GM10248 (cell line): ENCODE data around the gene BRINP1.

ENCODE experiments used
- CTCF ChIA-PET: fragments of 300-600 bp; sonication (Branson Sonifier 250); formaldehyde crosslinking; extraction: SDS; loops from one replicate; lab custom pipeline; 2021; ENCODE audit warnings: antibody characterized with exemption; lab: Yijun Ruan, JAX
- POLR2A ChIA-PET: fragments of 350-650 bp; sonication (Branson Sonifier 250); formaldehyde crosslinking; extraction: SDS; loops from one replicate; lab custom pipeline; 2020; ENCODE audit warnings: antibody characterized with exemption; lab: Yijun Ruan, JAX
- DNase-seq: peaks from one replicate; pipeline ENCODE4 v3.0.0; 2012; ENCODE audit errors: extremely low spot score
- TF ChIP-seq, protein P1 (sequence below): IDR thresholded peaks from 2 replicates; pipeline ENCODE4 v1.5.1; 2012; ENCODE audit warnings: mild to moderate bottlenecking, low read depth; ENCODE audit errors: extremely low read depth, missing control alignments, control extremely low read depth

The BRINP1 gene

DNA sequence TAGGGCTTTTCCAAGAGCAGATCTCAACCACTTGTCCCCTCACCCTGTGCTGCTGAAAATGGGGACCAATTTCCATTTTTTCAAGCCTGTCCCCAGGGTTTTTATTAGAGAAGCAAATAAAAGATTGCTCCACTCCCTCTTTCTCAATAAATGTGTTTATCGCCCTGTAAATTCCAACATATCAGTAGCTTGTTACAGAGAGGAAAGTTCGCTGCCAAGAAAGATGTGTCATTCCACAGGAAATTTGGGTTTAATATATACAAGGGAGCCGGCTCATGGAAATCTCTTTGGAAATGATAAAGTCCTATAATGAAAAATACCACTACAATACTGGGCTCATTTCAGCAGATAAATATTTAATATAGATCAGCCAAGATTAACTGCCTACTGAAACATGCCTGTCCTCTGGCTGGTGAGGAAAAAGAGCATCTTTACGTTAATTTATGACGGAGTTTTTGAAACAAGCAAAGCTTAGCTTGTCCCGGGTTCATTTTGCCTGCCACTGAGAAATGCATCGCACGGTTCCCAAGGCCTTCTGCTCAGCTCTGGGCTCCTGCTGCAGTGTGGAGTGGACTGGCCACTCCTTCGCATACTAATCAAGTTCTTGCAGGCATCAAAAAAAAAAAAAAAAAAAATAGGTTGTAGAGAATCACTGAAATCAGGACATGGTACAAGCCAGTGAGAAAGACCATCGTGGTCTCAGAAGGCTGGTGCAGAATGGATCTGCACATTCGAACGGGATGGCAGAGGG is 84.5 kb downstream of the BRINP1 start:
- ChIA-PET POLR2A (no interaction called here), CTCF (no interaction called here)
- DNase-seq: no peak
- TF ChIP-seq, protein P1, sequence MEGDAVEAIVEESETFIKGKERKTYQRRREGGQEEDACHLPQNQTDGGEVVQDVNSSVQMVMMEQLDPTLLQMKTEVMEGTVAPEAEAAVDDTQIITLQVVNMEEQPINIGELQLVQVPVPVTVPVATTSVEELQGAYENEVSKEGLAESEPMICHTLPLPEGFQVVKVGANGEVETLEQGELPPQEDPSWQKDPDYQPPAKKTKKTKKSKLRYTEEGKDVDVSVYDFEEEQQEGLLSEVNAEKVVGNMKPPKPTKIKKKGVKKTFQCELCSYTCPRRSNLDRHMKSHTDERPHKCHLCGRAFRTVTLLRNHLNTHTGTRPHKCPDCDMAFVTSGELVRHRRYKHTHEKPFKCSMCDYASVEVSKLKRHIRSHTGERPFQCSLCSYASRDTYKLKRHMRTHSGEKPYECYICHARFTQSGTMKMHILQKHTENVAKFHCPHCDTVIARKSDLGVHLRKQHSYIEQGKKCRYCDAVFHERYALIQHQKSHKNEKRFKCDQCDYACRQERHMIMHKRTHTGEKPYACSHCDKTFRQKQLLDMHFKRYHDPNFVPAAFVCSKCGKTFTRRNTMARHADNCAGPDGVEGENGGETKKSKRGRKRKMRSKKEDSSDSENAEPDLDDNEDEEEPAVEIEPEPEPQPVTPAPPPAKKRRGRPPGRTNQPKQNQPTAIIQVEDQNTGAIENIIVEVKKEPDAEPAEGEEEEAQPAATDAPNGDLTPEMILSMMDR: no peak

DNA sequence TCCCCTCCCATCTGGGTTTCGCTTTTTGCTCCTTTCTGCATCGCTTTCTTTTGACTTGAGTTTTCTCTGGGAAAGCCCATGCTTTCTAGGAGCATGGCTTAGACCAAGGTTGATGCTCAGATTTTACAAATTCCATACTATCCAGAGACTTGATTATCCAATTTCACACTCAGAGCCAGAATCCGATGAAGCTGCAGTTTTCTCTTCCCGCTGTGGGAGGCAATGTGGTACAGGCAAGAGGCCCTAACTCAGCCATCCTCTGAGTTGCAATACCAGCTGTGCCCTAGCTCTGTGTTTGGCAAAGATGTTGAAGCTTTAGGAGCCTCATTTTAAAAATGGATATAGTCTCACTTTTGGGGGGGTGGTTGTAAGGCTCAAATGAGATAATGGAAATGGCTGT is 85.1 kb downstream of the BRINP1 start:
- DNase-seq: no peak
- ChIA-PET CTCF (no interaction called here), POLR2A (no interaction called here)
- TF ChIP-seq, protein P1: no peak

DNA sequence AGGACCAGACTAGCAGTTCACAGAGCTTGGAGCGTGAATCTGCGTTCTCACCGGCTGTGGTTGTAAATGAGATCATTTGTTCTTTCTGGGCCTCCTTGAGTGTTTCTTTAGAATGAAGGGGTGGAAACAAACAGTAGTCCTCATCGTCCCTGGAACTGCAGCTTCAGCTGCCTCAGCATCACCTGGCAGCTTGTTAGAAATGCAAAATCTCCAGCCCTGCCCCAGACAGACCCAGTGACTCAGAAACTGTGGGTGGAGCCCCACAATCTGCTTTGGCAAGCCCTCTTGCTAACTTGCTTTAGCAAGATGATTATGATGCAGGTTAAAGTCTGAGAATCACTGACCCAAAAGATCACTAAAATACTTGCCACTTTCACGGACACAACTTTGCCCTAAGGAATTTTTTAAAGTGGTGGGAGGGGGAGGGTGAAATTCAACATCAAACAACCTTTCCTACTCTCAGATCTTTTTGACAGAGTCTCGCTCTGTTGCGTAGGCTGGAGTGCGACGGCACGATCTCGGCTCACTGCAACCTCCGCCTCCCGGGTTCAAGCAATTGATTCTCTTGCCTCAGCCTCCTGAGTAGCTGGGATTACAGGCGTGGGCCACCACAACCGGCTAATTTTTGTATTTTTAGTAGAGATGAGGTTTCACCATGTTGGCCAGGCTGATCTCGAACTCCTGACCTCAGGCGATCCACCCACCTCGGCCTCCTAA is 86.0 kb downstream of the BRINP1 start:
- no peak for DNase-seq
- ChIA-PET POLR2A (no interaction called here), CTCF (no interaction called here)
- TF ChIP-seq, protein P1: no peak

DNA sequence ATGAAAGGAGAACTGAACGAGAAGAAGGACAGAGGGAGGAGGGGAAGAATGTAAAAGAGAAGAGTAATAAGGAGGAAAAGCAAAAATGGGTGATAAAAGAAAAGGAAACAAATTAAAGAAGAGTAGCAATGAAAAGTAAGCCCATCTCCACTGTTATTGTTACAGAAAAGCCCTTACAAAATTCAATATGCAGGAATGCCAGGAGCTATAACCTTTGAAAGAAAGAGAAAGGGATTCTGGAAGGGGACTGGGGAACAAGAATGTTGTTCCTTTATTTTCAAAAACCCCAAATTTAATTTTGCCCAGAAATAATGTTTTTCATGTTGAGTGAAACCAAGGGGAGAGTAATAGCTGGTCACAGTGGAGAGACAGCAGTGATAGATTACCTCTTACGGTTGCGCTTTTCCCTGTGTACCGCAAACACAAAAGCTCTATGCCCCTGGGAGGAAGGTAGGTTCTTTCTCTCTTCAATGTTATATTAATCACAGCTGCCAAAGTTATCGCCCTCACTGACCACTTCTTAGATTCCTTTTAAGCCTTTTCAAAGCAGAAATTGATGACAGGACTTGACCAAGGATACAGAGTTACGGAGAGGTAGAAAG is 86.7 kb downstream of the BRINP1 start:
- ChIA-PET POLR2A (no interaction called here), CTCF (no interaction called here)
- TF ChIP-seq, protein P1: no peak
- no peak for DNase-seq

DNA sequence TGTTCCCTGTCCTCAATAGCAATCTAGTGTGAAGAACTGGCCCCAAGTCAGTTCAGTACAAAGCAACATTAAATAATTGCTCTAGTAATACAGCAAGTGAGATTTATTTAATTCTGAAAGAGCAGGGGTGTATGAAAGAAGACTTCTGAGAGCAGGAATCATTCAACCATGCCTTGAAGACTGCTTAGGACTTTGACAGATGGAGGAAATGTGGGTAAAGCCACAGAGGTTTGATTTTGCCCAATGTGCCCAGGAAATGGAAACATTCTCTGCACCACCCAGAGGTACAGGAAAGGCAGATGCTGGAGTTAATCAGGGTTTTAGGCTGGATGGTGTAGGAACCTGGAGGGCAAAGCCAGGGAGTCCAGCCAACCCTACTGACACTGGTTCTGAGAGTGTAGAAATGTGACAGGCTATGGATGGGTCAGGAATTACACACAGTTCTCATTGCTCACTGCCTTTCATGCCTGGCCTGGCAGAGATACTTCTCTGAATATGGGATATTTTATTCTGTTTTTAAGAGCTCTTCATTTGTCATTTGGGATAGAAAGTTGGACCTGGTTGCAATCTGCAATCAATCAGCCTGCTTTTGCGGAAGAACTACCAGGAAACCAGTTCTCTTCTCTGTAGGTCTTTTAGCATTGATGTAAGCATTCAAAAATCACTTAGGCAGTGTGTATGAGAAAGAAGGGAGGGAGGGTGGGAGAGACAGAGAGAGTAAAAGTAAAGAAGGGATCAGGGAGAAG is 88.3 kb downstream of the BRINP1 start:
- CTCF ChIA-PET: interaction anchor here (1.6 kb wide), 1 partner anchor 13 kb away, joined by 3 read pairs; no protein-coding TSS in a partner anchor
- POLR2A ChIA-PET: no interaction called here
- DNase-seq: no peak
- TF ChIP-seq, protein P1: no peak

DNA sequence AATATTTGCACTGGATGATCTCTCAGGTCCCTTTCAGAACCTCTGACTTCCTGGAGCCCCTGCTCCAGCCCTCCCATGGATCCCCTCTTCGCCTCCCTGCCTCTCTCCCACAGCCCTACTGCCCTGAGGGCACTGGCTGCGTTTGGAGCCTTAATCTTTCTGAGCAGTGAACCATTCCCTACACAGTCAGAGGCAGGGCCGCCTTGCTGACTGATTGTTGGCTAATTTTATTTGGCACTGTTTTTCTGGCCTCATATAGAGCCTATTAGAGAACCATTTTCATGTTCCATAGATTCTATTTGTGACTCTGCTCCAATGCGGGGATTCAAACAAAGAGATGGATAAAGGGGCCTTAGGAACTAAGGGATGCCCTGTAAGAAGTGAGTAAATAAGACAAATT is 91.1 kb downstream of the BRINP1 start:
- ChIA-PET CTCF (no interaction called here), POLR2A (no interaction called here)

More for the DNA sequence above, 91.1 kb downstream of the BRINP1 start:
- TF ChIP-seq, protein P1: no peak
- DNase-seq: no peak
